NCI-H69 (cell line): Measurements from ENCODE around the gene CRYBA4.

Source experiments
- DNase-seq: peaks from one replicate; lab custom pipeline; 2025; lab: John Stamatoyannopoulos, UW

CRYBA4 gene

GRCh38 chr22:26597026-26597425 lies 24.7 kb upstream of the CRYBA4 start:
- no peak for DNase-seq

GRCh38 chr22:26597480-26597879 lies 24.3 kb upstream of the CRYBA4 start:
- DNase-seq: no peak

GRCh38 chr22:26599505-26599904 lies 22.3 kb upstream of the CRYBA4 start:
- DNase-seq: peak; percentile 31

- DNase-seq: no peak
Observed at GRCh38 chr22:26601726-26602125, 20.0 kb upstream of the CRYBA4 start.

GRCh38 chr22:26602127-26602526 lies 19.6 kb upstream of the CRYBA4 start:
- no peak for DNase-seq

- DNase-seq: no peak
Observed at GRCh38 chr22:26604368-26604767, 17.4 kb upstream of the CRYBA4 start.

GRCh38 chr22:26606611-26607010 lies 15.2 kb upstream of the CRYBA4 start:
- no peak for DNase-seq

- no peak for DNase-seq
Observed at GRCh38 chr22:26608129-26608528, 13.6 kb upstream of the CRYBA4 start.

- no peak for DNase-seq
Observed at GRCh38 chr22:26609287-26609686, 12.5 kb upstream of the CRYBA4 start.

GRCh38 chr22:26610072-26610958 lies 11.4 kb upstream of the CRYBA4 start:
- no peak for DNase-seq

- DNase-seq: no peak
Observed at GRCh38 chr22:26610996-26611395, 10.8 kb upstream of the CRYBA4 start.

GRCh38 chr22:26612652-26613051 lies 9.1 kb upstream of the CRYBA4 start:
- DNase-seq: no peak

GRCh38 chr22:26613753-26614152 lies 8.0 kb upstream of the CRYBA4 start:
- DNase-seq: peak; percentile 8

GRCh38 chr22:26614322-26614721 lies 7.4 kb upstream of the CRYBA4 start:
- no peak for DNase-seq

GRCh38 chr22:26615149-26615548 lies 6.6 kb upstream of the CRYBA4 start:
- no peak for DNase-seq

GRCh38 chr22:26615830-26616435 lies 5.8 kb upstream of the CRYBA4 start:
- no peak for DNase-seq

GRCh38 chr22:26616650-26617049 lies 5.1 kb upstream of the CRYBA4 start:
- DNase-seq: no peak

GRCh38 chr22:26617271-26618199 lies 4.2 kb upstream of the CRYBA4 start, which contains the start of gene CRYBB1:
TSS of gene CRYBB1 (minus strand) at chr22:26618027. CDS start at chr22:26616319, 1,708 bp downstream.
- peak; percentile 21 for DNase-seq

- no peak for DNase-seq
Observed at GRCh38 chr22:26618455-26618854, 3.3 kb upstream of the CRYBA4 start.

GRCh38 chr22:26619510-26619909 lies 2.3 kb upstream of the CRYBA4 start:
- no peak for DNase-seq

GRCh38 chr22:26620197-26620596 lies 1.6 kb upstream of the CRYBA4 start:
- DNase-seq: no peak

GRCh38 chr22:26623984-26624383 lies 2.2 kb downstream of the CRYBA4 start:
- no peak for DNase-seq
